WERI-Rb-1 (cell line): ENCODE measurements around the gene PHF5A.

Experiments used
- DNase-seq: peaks from one replicate; pipeline ENCODE4 v3.0.0-alpha.2; 2020
- H3K27ac ChIP-seq: fragments of 250-450 bp; sonication (Bioruptor Pico); 2 replicates; pipeline ENCODE4 v1.5.1; 2020; ENCODE audit warnings: mild to moderate bottlenecking, moderate library complexity
- H3K27me3 ChIP-seq: fragments of 250-450 bp; sonication (Bioruptor Pico); 2 replicates; pipeline ENCODE4 v1.5.1; 2021; ENCODE audit warnings: mild to moderate bottlenecking, low read depth, moderate library complexity; ENCODE audit not compliant: insufficient read depth, severe bottlenecking
- H3K36me3 ChIP-seq: fragments of 250-450 bp; sonication (Bioruptor Pico); 2 replicates; pipeline ENCODE4 v1.5.1; 2020; ENCODE audit warnings: mild to moderate bottlenecking, moderate library complexity
- H3K4me3 ChIP-seq: 2 replicates; pipeline ENCODE4 v1.5.1; 2011; ENCODE audit warnings: low read depth, mild to moderate bottlenecking, control low read depth, low read length
- H3K9me3 ChIP-seq: fragments of 250-450 bp; sonication (Bioruptor Pico); 2 replicates; pipeline ENCODE4 v1.5.1; 2021; ENCODE audit warnings: mild to moderate bottlenecking, moderate library complexity; ENCODE audit not compliant: severe bottlenecking
- TF ChIP-seq, protein P1 (sequence below): IDR thresholded peaks from 2 replicates; pipeline ENCODE4 v1.5.1; 2011; ENCODE audit warnings: low read depth, mild to moderate bottlenecking, control low read depth, inconsistent platforms, low read length

Gene PHF5A

GRCh38 chr22:41491374-41492100 is 23.0 kb upstream of the PHF5A start:
- no peak overlapping the region for H3K27ac ChIP-seq
- TF ChIP-seq, protein P1, sequence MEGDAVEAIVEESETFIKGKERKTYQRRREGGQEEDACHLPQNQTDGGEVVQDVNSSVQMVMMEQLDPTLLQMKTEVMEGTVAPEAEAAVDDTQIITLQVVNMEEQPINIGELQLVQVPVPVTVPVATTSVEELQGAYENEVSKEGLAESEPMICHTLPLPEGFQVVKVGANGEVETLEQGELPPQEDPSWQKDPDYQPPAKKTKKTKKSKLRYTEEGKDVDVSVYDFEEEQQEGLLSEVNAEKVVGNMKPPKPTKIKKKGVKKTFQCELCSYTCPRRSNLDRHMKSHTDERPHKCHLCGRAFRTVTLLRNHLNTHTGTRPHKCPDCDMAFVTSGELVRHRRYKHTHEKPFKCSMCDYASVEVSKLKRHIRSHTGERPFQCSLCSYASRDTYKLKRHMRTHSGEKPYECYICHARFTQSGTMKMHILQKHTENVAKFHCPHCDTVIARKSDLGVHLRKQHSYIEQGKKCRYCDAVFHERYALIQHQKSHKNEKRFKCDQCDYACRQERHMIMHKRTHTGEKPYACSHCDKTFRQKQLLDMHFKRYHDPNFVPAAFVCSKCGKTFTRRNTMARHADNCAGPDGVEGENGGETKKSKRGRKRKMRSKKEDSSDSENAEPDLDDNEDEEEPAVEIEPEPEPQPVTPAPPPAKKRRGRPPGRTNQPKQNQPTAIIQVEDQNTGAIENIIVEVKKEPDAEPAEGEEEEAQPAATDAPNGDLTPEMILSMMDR: no peak
- H3K4me3 ChIP-seq: no peak overlapping the region
- peaks cover 1% of the 10 kb centered on the region; the same call in 1 of the 2 replicates for H3K36me3 ChIP-seq
- DNase-seq: no peak
- no peaks in the 10 kb centered on the region for H3K27me3 ChIP-seq
- no peaks in the 10 kb centered on the region for H3K9me3 ChIP-seq

- TF ChIP-seq, protein P1: no peak
- peak; percentile 54 for DNase-seq
- no peaks in the 10 kb centered on the region for H3K9me3 ChIP-seq
- no peak overlapping the region for H3K4me3 ChIP-seq
- no peaks in the 10 kb centered on the region for H3K27me3 ChIP-seq
- no peaks in the 10 kb centered on the region for H3K36me3 ChIP-seq
- H3K27ac ChIP-seq: peak overlapping the region; percentile 84
Measured at GRCh38 chr22:41488596-41489385, 20.3 kb upstream of the PHF5A start.

- Histone ChIP-seq H3K36me3 (no peaks in the 10 kb centered on the region), H3K27ac (peak overlapping the region; percentile 84)
- DNase-seq: no peak
Measured at GRCh38 chr22:41488076-41488475, 19.6 kb upstream of the PHF5A start.

DNA sequence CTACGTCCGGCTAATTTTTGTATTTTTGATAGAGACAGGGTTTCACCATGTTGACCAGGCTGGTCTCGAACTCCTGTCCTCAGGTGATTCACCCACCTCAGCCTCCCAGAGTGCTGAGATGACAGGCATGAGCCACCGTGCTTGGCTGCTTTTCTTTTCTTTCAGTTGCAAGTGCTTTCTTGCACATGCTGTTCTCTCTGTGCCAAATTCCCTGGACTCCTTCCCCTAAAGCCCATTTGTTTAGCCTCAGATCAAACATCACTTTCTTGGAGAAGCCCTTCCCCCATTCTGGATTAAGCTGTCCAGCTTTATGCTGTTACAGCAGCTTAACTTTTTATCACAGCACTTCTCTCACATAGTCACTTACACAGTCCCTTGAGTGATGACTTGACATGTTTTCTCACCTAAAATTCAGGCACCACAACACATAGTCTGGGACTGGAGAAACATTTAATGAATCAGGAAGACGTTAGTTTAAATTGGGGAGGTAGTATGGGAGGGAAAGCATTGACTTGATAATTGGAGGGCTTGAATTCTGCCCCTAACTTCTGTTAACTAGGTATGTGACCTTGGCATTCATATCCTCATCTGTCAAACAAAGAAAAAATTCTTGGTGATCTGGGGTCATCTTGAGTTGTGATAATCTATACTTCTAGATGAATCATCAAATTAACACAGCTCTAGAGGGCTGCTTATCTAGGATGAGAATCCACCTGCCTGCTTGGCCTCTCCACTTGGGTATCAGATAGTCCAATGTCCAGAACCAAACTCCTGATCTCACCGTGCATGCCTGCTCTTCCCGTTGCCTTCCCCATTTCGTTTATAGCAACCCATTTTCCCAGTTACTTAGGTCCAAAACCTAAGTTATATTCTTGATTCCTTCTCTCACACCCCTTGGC is 18.8 kb upstream of the PHF5A start:
- Histone ChIP-seq H3K36me3 (no peaks in the 10 kb centered on the region), H3K27ac (peak overlapping the region; percentile 84), H3K27me3 (no peaks in the 10 kb centered on the region), H3K9me3 (no peaks in the 10 kb centered on the region), H3K4me3 (no peak overlapping the region)
- peak; percentile 58 for DNase-seq
- TF ChIP-seq, protein P1: no peak

More at GRCh38 chr22:41488076-41488475, 19.6 kb upstream of the PHF5A start:
- Histone ChIP-seq H3K9me3 (no peaks in the 10 kb centered on the region), H3K4me3 (no peak overlapping the region), H3K27me3 (no peaks in the 10 kb centered on the region)
- TF ChIP-seq, protein P1: no peak

DNA sequence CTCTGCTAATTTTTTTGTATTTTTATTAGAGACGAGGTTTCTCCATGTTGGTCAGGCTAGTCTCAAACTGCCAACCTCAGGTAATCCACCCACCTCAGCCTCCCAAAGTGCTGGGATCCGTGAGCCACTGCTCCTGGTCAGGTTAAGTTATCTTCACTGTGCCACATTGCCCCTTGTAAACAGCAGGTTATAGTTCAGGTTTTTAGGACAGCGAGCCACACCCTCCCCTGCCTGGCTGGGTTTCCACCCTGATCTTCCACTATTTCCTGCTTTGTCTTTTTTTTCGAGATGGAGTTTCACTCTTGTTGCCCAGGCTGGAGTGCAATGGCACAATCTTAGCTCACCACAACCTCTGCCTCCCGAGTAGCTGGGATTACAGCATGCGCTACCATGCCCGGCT is 16.5 kb upstream of the PHF5A start:
- no peak for DNase-seq
- no peaks in the 10 kb centered on the region for H3K27me3 ChIP-seq
- H3K36me3 ChIP-seq: no peaks in the 10 kb centered on the region
- TF ChIP-seq, protein P1: no peak
- no peaks in the 10 kb centered on the region for H3K9me3 ChIP-seq
- H3K27ac ChIP-seq: no peak overlapping the region
- H3K4me3 ChIP-seq: no peak overlapping the region
